HG03342 (cell line): ENCODE results near the gene ARL8B.

Experiments
- ATAC-seq: cut with Tn5 transposase; IDR thresholded peaks from one replicate; pipeline ENCODE4 v1.9.1; 2021; ENCODE audit warnings: mild to moderate bottlenecking, moderate library complexity; ENCODE audit not compliant: unreplicated experiment

Gene ARL8B

GRCh38 chr3:5205165-5205941 lies 83.3 kb downstream of the ARL8B start:
- ATAC-seq: peak; percentile 95

GRCh38 chr3:5210926-5211325 lies 88.8 kb downstream of the ARL8B start:
- no peak for ATAC-seq

- no peak for ATAC-seq
Measured at GRCh38 chr3:5212628-5213573, 90.8 kb downstream of the ARL8B start.

- ATAC-seq: no peak
Measured at GRCh38 chr3:5213574-5213966, 91.5 kb downstream of the ARL8B start.

GRCh38 chr3:5214352-5214751 lies 92.3 kb downstream of the ARL8B start:
- no peak for ATAC-seq

GRCh38 chr3:5217824-5218595 lies 95.9 kb downstream of the ARL8B start:
- no peak for ATAC-seq

GRCh38 chr3:5218815-5219214 lies 96.7 kb downstream of the ARL8B start:
- ATAC-seq: no peak

GRCh38 chr3:5219216-5219615 lies 97.1 kb downstream of the ARL8B start:
- no peak for ATAC-seq

- no peak for ATAC-seq
Measured at GRCh38 chr3:5220193-5220592, 98.1 kb downstream of the ARL8B start.

GRCh38 chr3:5220667-5221431 lies 98.8 kb downstream of the ARL8B start:
- ATAC-seq: no peak

GRCh38 chr3:5221701-5222100 lies 99.6 kb downstream of the ARL8B start:
- ATAC-seq: no peak

GRCh38 chr3:5222283-5223005 lies 100.4 kb downstream of the ARL8B start:
- no peak for ATAC-seq

- no peak for ATAC-seq
Measured at GRCh38 chr3:5226783-5227182, 104.7 kb downstream of the ARL8B start.

- no peak for ATAC-seq
Measured at GRCh38 chr3:5227812-5228211, 105.7 kb downstream of the ARL8B start.

GRCh38 chr3:5229414-5229813 lies 107.3 kb downstream of the ARL8B start:
- no peak for ATAC-seq
